Measurements from ENCODE around the gene PTPN9.

PTPN9 gene

DNA sequence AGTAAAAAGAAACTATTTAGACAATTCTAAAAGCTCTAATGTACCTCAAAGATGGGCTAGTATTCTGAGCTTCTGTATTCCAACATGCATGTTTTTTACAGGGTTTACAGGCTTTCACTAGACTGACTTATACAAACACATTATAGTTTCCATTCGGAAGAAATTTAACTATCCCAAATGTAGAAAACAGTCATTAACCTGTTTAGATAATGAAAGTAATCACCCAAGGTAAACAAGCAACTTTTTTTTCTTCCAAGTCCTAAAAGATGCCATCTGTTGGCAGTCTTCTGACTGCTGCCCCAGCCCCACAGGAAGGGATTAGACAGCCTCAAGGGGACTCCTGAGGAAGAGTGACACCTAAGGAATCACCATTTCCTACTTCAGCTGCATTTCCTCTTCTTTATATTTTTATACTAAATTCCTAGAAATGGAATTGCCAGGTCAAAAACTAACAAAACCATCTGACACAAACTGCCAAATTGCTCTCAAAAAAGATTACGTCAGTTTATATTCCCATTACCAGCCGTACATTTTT lies 153.1 kb downstream of the PTPN9 start:
- DNase-seq (ENCODE audit: insufficient read length, low spot score) (no peak), FAIRE-seq (no peak)
- no peak for TF ChIP-seq POLR2AphosphoS5 (IDR thresholded peaks at IDR 0.05; ENCODE audit: low read depth, low read length)
- TF ChIP-seq POU2F2 (IDR thresholded peaks at IDR 0.05; ENCODE audit: low read depth, low read length), result no peak

DNA sequence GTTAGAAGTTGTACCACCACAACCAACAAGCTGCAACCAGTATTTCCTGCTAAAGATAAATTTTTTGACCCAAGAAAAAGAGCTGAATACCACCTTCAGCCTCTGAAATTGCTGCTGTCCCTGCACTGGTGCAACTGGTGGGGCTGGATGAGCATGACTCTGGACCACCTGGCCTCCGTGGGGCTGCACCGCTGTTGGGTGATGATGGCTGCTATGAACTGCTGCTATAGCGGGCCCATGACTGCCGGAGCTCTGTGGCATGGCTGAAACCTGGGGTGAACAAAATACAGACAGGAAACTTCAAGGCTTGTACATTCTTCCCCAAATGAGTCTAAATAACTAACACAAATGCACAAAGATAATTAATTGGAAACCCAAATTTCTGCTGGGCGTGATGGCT lies 156.6 kb downstream of the PTPN9 start:
- DNase-seq (ENCODE audit: insufficient read length, low spot score), result no peak
- no peak for TF ChIP-seq TAF1 (IDR thresholded peaks at IDR 0.05; ENCODE audit: low read depth, low read length)
- TF ChIP-seq POLR2A (IDR thresholded peaks at IDR 0.05; ENCODE audit: low read depth, low read length), result no peak
- TF ChIP-seq SPI1 (IDR thresholded peaks at IDR 0.05; ENCODE audit: low read depth, low read length), result no peak
- TF ChIP-seq PAX5 (IDR thresholded peaks at IDR 0.05; ENCODE audit: insufficient read depth, low read length, severe bottlenecking), result no peak
- no peak for TF ChIP-seq POLR2AphosphoS5 (IDR thresholded peaks at IDR 0.05; ENCODE audit: low read depth, low read length)
- TF ChIP-seq POU2F2 (IDR thresholded peaks at IDR 0.05; ENCODE audit: low read depth, low read length), result no peak
- FAIRE-seq, result no peak

DNA sequence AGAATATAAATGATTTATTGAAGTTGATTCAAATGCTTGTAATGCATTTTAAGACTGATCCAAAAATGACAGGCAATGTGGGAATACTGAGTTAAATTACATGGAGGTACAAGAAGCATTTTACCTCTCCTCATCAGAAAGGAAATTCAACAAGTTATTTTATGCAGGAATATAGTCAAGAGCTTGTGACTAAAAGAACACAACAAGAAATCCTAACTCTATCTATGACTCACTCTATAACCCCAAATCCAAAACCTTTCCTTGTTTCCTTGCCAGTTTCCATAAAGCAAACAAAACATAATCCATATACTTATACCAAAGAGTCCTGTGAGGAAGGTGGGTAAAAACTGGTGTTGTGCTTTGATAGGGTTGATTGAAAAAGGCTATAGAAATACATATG lies 158.4 kb downstream of the PTPN9 start:
- TF ChIP-seq POLR2A (IDR thresholded peaks at IDR 0.05; ENCODE audit: low read depth, low read length) (no peak), TAF1 (IDR thresholded peaks at IDR 0.05; ENCODE audit: low read depth, low read length) (no peak), PAX5 (IDR thresholded peaks at IDR 0.05; ENCODE audit: insufficient read depth, low read length, severe bottlenecking) (no peak), POLR2AphosphoS5 (IDR thresholded peaks at IDR 0.05; ENCODE audit: low read depth, low read length) (no peak), SPI1 (IDR thresholded peaks at IDR 0.05; ENCODE audit: low read depth, low read length) (no peak), POU2F2 (IDR thresholded peaks at IDR 0.05; ENCODE audit: low read depth, low read length) (no peak)
- DNase-seq (ENCODE audit: insufficient read length, low spot score) (no peak), FAIRE-seq (no peak)

DNA sequence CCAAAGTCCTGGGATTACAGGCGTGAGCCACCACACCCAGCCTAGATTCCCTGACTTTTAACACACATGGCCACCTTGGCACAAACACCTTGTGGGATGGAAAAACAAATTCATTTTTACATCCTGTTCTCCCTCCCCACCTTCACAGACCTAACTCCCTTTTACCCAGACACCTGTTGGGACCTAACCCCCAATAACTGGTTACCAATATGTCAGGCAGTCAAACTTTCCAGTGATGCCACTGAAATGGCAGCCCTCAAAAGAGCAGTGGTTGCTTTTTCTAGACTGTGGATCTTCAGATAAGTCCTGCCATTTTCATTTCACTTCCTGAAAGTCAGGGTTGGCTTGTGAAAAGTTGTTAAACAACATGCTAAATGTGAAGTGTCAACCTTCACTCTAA lies 162.5 kb downstream of the PTPN9 start:
- FAIRE-seq (no peak), DNase-seq (ENCODE audit: insufficient read length, low spot score) (no peak)
- TF ChIP-seq POLR2AphosphoS5 (IDR thresholded peaks at IDR 0.05; ENCODE audit: low read depth, low read length), result no peak
- no peak for TF ChIP-seq POU2F2 (IDR thresholded peaks at IDR 0.05; ENCODE audit: low read depth, low read length)
- TF ChIP-seq TAF1 (IDR thresholded peaks at IDR 0.05; ENCODE audit: low read depth, low read length), result no peak
- no peak for TF ChIP-seq POLR2A (IDR thresholded peaks at IDR 0.05; ENCODE audit: low read depth, low read length)
- no peak for TF ChIP-seq PAX5 (IDR thresholded peaks at IDR 0.05; ENCODE audit: insufficient read depth, low read length, severe bottlenecking)
- TF ChIP-seq SPI1 (IDR thresholded peaks at IDR 0.05; ENCODE audit: low read depth, low read length), result no peak

Measured in GM12891 (cell line).